PC-3 (cell line): Measurements from ENCODE around the gene EXOC4. TPM values are rescaled to one million over a fixed set of nuclear protein-coding genes. Genes with fewer than 3 reads are reported as not detected.

Experiments
- ATAC-seq: fragments of 200-7000 bp; cut with Tn5 transposase; 2 replicates; pipeline ENCODE4 v1.9.1; 2020; ENCODE audit warnings: mild to moderate bottlenecking, moderate library complexity
- BruUV-seq: library from RNA; stranded (reverse); fragments of 400-500 nt; replicated peaks from 2 replicates; lab custom pipeline; 2021; lab: Mats Ljungman, UMichigan
- CTCF ChIA-PET: fragments of 300-600 bp; sonication (Branson Sonifier 250); formaldehyde crosslinking; loops from one replicate; lab custom pipeline; 2022; ENCODE audit warnings: antibody characterized with exemption; lab: Charles Lee
- POLR2A ChIA-PET: fragments of 300-600 bp; sonication (Branson Sonifier 250); formaldehyde crosslinking; loops from one replicate; lab custom pipeline; 2022; ENCODE audit warnings: antibody characterized with exemption; ENCODE audit not compliant: unreplicated experiment; lab: Charles Lee
- DNase-seq: peaks from one replicate; pipeline ENCODE4 v3.0.0-alpha.2; 2015
- H2AFZ ChIP-seq: fragments of 300-600 bp; sonication (generic); 2 replicates; pipeline ENCODE4 v1.6.0; 2016; ENCODE audit warnings: antibody characterized with exemption, low read length
- H3F3A ChIP-seq: fragments of 300-600 bp; sonication (generic); one replicate; pipeline ENCODE4 v1.6.0; 2017; ENCODE audit warnings: antibody characterized with exemption, low read length, control low read depth, mild to moderate bottlenecking; ENCODE audit not compliant: unreplicated experiment
- H3K27ac ChIP-seq: fragments of 300-600 bp; sonication (generic); 2 replicates; pipeline ENCODE4 v1.5.1; 2016; ENCODE audit warnings: mild to moderate bottlenecking, low read length
- H3K27me3 ChIP-seq: fragments of 300-600 bp; sonication (generic); 2 replicates; pipeline ENCODE4 v1.6.1; 2016; ENCODE audit warnings: low read length, mixed read lengths
- H3K36me3 ChIP-seq: fragments of 300-600 bp; sonication (generic); 2 replicates; pipeline ENCODE4 v1.6.1; 2016; ENCODE audit warnings: low read depth, mixed run types, low read length, mixed read lengths
- H3K4me1 ChIP-seq: fragments of 300-600 bp; sonication (generic); 2 replicates; pipeline ENCODE4 v1.5.1; 2016; ENCODE audit warnings: low read length; ENCODE audit not compliant: insufficient read depth
- H3K4me2 ChIP-seq: fragments of 300-600 bp; sonication (generic); 2 replicates; pipeline ENCODE4 v1.6.0; 2016; ENCODE audit warnings: low read length
- H3K4me3 ChIP-seq: fragments of 300-600 bp; sonication (generic); 2 replicates; pipeline ENCODE4 v1.5.1; 2016; ENCODE audit warnings: mild to moderate bottlenecking, low read length, mixed read lengths
- H3K79me2 ChIP-seq: fragments of 300-600 bp; sonication (generic); 2 replicates; pipeline ENCODE4 v1.6.1; 2017; ENCODE audit warnings: low read length, mixed read lengths
- H3K9ac ChIP-seq: fragments of 300-600 bp; sonication (generic); 2 replicates; pipeline ENCODE4 v1.6.0; 2016; ENCODE audit warnings: mild to moderate bottlenecking, low read length
- H3K9me2 ChIP-seq: fragments of 300-600 bp; sonication (generic); replicated peaks from 2 replicates; pipeline ENCODE4 v1.6.1; 2016; ENCODE audit warnings: mixed run types, low read length, mixed read lengths
- H3K9me3 ChIP-seq: fragments of 300-600 bp; sonication (generic); 2 replicates; pipeline ENCODE4 v1.6.1; 2016; ENCODE audit warnings: low read length, mixed read lengths
- H4K20me1 ChIP-seq: fragments of 300-600 bp; sonication (generic); 2 replicates; pipeline ENCODE4 v1.6.1; 2016; ENCODE audit warnings: low read length, mixed read lengths
- CTCF ChIP-seq: fragments of 300-600 bp; sonication (generic); conservative IDR thresholded peaks from 2 replicates; pipeline ENCODE4 v1.5.1; 2017; ENCODE audit warnings: antibody characterized with exemption, low read depth, mild to moderate bottlenecking, low read length
- EZH2 ChIP-seq: fragments of 300-600 bp; sonication (generic); IDR thresholded peaks from one replicate; pipeline ENCODE4 v1.6.1; 2017; ENCODE audit warnings: antibody characterized with exemption, mild to moderate bottlenecking, low read length; ENCODE audit not compliant: unreplicated experiment
- EZH2phosphoT487 ChIP-seq: fragments of 300-600 bp; sonication (generic); IDR thresholded peaks from 2 replicates; pipeline ENCODE4 v1.6.1; 2018; ENCODE audit warnings: mild to moderate bottlenecking, antibody characterized with exemption, low read length, borderline replicate concordance
- intact Hi-C: fragments of 100-400 bp; cut with micrococcal nuclease; formaldehyde crosslinking; loops from 2 replicates; pipeline ENCODE4 v1.9.0; 2023
- total RNA-seq: library from RNA; depleted of rRNA; stranded (reverse); fragments of >200 nt; gene quantifications from 2 replicates; pipeline ENCODE4 v1.2.3, GENCODE V29; 2014

EXOC4 gene
- total RNA-seq, 1 experiment from 2014 or later, result 43.5 TPM

- Histone ChIP-seq H3K9me3 (no peaks in the 10 kb centered on the region), H4K20me1 (no peaks in the 10 kb centered on the region), H2AFZ (no peak overlapping the region), H3K27me3 (no peaks in the 10 kb centered on the region), H3K9me2 (no peaks in the 10 kb centered on the region), H3K4me2 (no peak overlapping the region), H3K79me2 (no peaks in the 10 kb centered on the region), H3K27ac (no peak overlapping the region), H3K4me1 (peaks cover 9% of the 10 kb centered on the region), H3K36me3 (no peaks in the 10 kb centered on the region), H3K4me3 (no peak overlapping the region), H3F3A (no peaks in the 10 kb centered on the region), H3K9ac (no peak overlapping the region)
- BruUV-seq, result no TSS peak
- POLR2A ChIA-PET, result no interaction called here
- no peak for ATAC-seq
- TF ChIP-seq EZH2phosphoT487 (no peak), CTCF (no peak), EZH2 (no peak)
- intact Hi-C loops, result no loop called here
- no peak for DNase-seq
- CTCF ChIA-PET, result no interaction called here
Observed at GRCh38 chr7:133543657-133544056, 290.8 kb downstream of the EXOC4 start.

GRCh38 chr7:133545618-133546017 is 292.7 kb downstream of the EXOC4 start:
- BruUV-seq, result no TSS peak
- H3K4me1 ChIP-seq, result peaks cover 9% of the 10 kb centered on the region
- no peaks in the 10 kb centered on the region for H3K79me2 ChIP-seq
- H3K27me3 ChIP-seq, result no peaks in the 10 kb centered on the region
- H4K20me1 ChIP-seq, result no peaks in the 10 kb centered on the region
- H3K36me3 ChIP-seq, result no peaks in the 10 kb centered on the region
- ChIA-PET POLR2A (no interaction called here), CTCF (interaction anchor here (0.6 kb wide), 1 partner anchor 672 kb away, joined by 6 read pairs; no protein-coding TSS in a partner anchor)
- DNase-seq, result peak; percentile 20
- no peak overlapping the region for H3K9ac ChIP-seq
- no peaks in the 10 kb centered on the region for H3F3A ChIP-seq
- H3K4me2 ChIP-seq, result no peak overlapping the region
- H3K9me3 ChIP-seq, result no peaks in the 10 kb centered on the region
- no peak for TF ChIP-seq EZH2
- TF ChIP-seq EZH2phosphoT487, result no peak
- TF ChIP-seq CTCF, result no peak
- H3K4me3 ChIP-seq, result no peak overlapping the region
- no peak overlapping the region for H3K27ac ChIP-seq
- no peaks in the 10 kb centered on the region for H3K9me2 ChIP-seq
- intact Hi-C loops, result no loop called here
- no peak for ATAC-seq
- no peak overlapping the region for H2AFZ ChIP-seq

GRCh38 chr7:133547981-133548380 is 295.1 kb downstream of the EXOC4 start:
- DNase-seq (no peak), ATAC-seq (no peak)
- POLR2A ChIA-PET, result no interaction called here
- Histone ChIP-seq H3K4me3 (no peak overlapping the region), H2AFZ (no peak overlapping the region), H3K9me2 (no peaks in the 10 kb centered on the region), H3K4me2 (no peak overlapping the region), H3K36me3 (no peaks in the 10 kb centered on the region), H3F3A (no peaks in the 10 kb centered on the region), H3K4me1 (no peaks in the 10 kb centered on the region), H3K27me3 (no peaks in the 10 kb centered on the region), H3K9ac (no peak overlapping the region), H3K9me3 (no peaks in the 10 kb centered on the region), H3K27ac (no peak overlapping the region), H4K20me1 (no peaks in the 10 kb centered on the region), H3K79me2 (no peaks in the 10 kb centered on the region)
- intact Hi-C loops, result no loop called here
- CTCF ChIA-PET, result no interaction called here
- TF ChIP-seq EZH2phosphoT487 (no peak), CTCF (no peak), EZH2 (no peak)
- no TSS peak for BruUV-seq
